Measurements from ENCODE around the gene GPR15LG.

GPR15LG gene

GRCh38 chr10:84214046-84214572 is 40.5 kb downstream of the GPR15LG start:
- in situ Hi-C loops (cut with HindIII; ENCODE audit: low sequenced_read_pairs), result no loop called here

GRCh38 chr10:84214612-84215235 is 41.1 kb downstream of the GPR15LG start:
- in situ Hi-C loops (cut with HindIII; ENCODE audit: low sequenced_read_pairs), result no loop called here

GRCh38 chr10:84216834-84217233 is 43.2 kb downstream of the GPR15LG start:
- in situ Hi-C loops (cut with HindIII; ENCODE audit: low sequenced_read_pairs), result no loop called here

DNA sequence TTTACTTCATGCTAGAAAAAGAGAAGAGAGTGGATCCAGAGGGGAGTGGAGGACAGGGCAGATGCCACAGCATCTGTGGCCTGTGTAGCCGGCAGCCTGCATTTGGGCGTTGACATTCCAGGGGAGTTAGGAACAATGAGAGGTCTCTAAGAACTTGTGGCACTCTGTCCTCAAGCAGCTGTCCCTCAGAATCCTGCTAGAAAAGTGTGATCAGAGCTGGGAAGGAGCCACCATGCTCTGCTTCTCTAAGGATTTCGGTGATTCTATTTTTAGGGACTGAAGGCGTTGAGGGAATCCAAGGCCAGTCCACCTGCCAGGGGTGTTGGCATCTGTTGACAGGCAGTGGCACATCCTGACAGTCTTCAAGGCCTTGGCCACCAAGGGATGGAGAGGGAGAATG is 44.1 kb downstream of the GPR15LG start:
- in situ Hi-C loops (cut with HindIII; ENCODE audit: low sequenced_read_pairs), result no loop called here

- in situ Hi-C loops (cut with HindIII; ENCODE audit: low sequenced_read_pairs), result no loop called here
These were observed 48.3 kb downstream of the GPR15LG start for GRCh38 chr10:84221916-84222315.

- in situ Hi-C loops (cut with HindIII; ENCODE audit: low sequenced_read_pairs), result no loop called here
These were observed 50.9 kb downstream of the GPR15LG start for GRCh38 chr10:84224411-84225028.

- in situ Hi-C loops (cut with HindIII; ENCODE audit: low sequenced_read_pairs), result no loop called here
These were observed 52.0 kb downstream of the GPR15LG start, which contains the start of gene LRIT2 for GRCh38 chr10:84225427-84226173. LRIT2 (minus strand) TSS chr10:84225544; CDS start chr10:84225520, 24 bp downstream.

GRCh38 chr10:84226616-84227015 is 53.0 kb downstream of the GPR15LG start:
- in situ Hi-C loops (cut with HindIII; ENCODE audit: low sequenced_read_pairs), result no loop called here

DNA sequence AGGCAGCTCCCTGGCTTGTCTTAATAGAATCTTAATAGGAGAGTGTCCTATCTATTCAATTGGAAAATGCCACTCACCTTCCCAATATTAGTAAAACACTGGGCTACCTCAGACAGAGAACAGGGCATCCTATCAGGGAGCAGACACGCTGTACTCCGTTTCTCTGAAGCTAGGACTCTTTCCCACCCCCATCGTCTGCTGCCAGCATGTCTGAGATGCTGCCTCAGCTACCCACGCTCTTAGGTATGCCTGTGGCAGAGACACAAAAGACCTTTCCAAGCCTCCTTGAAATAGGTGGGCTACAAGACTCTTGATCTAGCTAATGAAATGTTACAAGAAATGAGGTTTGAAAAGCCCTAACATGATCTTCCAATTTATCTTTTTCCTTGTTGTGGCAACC is 54.2 kb downstream of the GPR15LG start:
- in situ Hi-C loops (cut with HindIII; ENCODE audit: low sequenced_read_pairs), result no loop called here

GRCh38 chr10:84230359-84230758 is 56.8 kb downstream of the GPR15LG start:
- in situ Hi-C loops (cut with HindIII; ENCODE audit: low sequenced_read_pairs), result no loop called here

GRCh38 chr10:84232376-84232775 is 58.8 kb downstream of the GPR15LG start:
- in situ Hi-C loops (cut with HindIII; ENCODE audit: low sequenced_read_pairs), result no loop called here

DNA sequence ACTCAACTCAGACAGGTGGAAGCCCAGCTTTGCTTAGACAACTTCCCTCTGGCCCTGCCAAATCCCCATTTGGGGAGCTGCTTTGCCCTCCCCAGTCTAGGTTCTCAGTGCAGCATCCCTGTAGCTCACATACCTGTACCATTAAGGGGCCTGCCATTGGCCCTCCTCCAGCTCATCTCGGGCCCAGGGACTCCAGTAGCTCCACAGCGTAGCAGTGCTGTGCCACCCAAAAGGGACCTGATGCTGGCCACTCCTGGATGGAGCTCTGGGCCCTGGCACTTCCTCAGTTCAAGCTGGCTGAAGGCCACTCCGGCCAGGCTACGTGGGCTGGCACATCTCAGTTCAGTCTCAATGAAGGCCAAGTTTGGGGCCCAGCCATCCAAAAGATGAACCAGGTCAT is 60.3 kb downstream of the GPR15LG start:
- in situ Hi-C loops (cut with HindIII; ENCODE audit: low sequenced_read_pairs), result no loop called here

DNA sequence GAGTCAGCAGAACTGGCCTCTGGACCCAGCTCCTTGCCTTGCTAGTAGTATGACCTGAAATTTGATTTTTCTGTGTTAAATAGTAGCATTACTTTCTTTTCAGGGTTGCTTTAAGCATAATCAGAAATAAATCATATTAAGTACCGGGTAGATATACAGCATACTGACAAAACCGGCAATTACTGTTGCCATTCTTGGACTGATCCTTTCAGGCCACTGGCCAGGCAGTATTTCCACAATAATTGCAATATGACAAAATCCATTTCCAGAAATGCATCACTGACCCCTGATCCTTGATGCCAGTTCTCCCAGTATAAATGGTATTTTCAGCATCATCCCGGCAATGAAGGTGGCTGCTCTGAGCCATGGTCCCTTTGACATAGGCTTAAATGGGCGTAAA is 60.9 kb downstream of the GPR15LG start:
- in situ Hi-C loops (cut with HindIII; ENCODE audit: low sequenced_read_pairs), result no loop called here

All from DLD1 (cell line).